ENCODE data around the gene VRK1.

VRK1 gene

GRCh38 chr14:96928779-96929380 lies 131.7 kb downstream of the VRK1 start:
- DNase-seq = no peak

DNA sequence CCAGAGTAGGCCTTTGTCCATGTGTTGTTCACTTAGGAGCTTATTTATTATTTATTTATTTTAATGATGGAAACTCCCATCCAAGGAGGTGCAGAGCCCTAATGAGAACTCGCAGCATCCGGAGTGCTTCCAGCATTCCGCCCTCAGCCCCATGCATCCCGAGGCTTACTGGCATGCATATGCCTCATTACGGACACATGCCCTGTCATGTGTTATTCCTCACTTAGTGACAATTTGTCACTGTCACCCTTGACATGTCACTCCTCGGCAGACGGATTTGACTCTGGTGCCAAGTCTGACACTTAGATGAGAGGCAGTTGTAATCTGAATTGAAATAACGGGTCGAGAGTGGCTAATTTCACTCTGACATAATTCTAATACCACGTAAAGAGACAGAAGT lies 132.8 kb downstream of the VRK1 start:
- no peak for DNase-seq

DNA sequence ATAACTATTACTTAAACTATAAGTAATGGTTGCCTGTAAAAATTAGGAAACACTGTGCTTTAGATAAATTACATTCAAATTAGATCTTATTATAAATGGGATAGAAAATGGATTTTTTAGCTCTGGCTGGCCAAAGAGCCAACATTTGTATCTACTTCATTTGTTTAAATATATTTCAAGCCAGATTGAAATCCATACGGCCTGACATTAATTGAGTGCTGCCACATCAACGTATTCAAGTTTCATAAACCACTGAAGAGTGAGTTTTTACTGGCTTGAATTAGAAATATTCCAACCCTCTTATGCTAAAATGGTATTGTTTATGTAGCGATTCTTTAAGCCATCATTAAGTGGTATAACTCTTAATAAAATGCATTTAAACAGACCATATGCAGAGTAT lies 133.3 kb downstream of the VRK1 start:
- no peak for DNase-seq

Data from NCI-H510A treated with DMSO at 0.1 percent for 48 hours (cell line).